SK-N-SH (cell line): ENCODE data around the gene MISFA. TPM values are rescaled to one million over a fixed set of nuclear protein-coding genes. Genes with fewer than 3 reads are reported as not detected.

Source experiments
- CTCF ChIA-PET: fragments of 300-600, 350-600 bp; formaldehyde crosslinking; extraction: SDS; loops from one replicate; lab custom pipeline; 2021; lab: Yijun Ruan, JAX
- POLR2A ChIA-PET: fragments of 350-600 bp; sonication (Branson Sonifier 250); formaldehyde crosslinking; extraction: SDS; loops from one replicate; lab custom pipeline; 2020; ENCODE audit warnings: antibody characterized with exemption, inconsistent platforms; lab: Yijun Ruan, JAX
- DNase-seq: peaks from one replicate; pipeline ENCODE4 v3.0.0; 2012
- H2AFZ ChIP-seq: fragments of 200-600 bp; sonication (generic); 2 replicates; pipeline ENCODE4 v1.8.1; 2016; ENCODE audit warnings: antibody characterized with exemption, mild to moderate bottlenecking, low read depth
- H3F3A ChIP-seq: fragments of 200-600 bp; sonication (generic); replicated peaks from 2 replicates; pipeline ENCODE3; 2016; ENCODE audit warnings: antibody characterized with exemption, mild to moderate bottlenecking; ENCODE audit not compliant: insufficient read depth
- H3K27ac ChIP-seq, 2 experiments: fragments of 200-500 bp in 1 of 2; fragments of 200-600 bp in 1 of 2; sonication (Bioruptor generic) in 1 of 2; sonication (generic), shearing (Covaris generic) in 1 of 2; 2 replicates each; pipeline versions ENCODE4 v1.5.1 to v1.6.1; 2014 to 2016; ENCODE audit warnings: low read depth in 2 of 2, inconsistent platforms in 1 of 2, low read length in 1 of 2, mild to moderate bottlenecking in 1 of 2, mixed read lengths in 1 of 2
- H3K27me3 ChIP-seq: fragments of 200-600 bp; sonication (generic), shearing (Covaris generic); 2 replicates; pipeline ENCODE4 v1.6.1; 2016; ENCODE audit warnings: mixed run types; ENCODE audit not compliant: insufficient read depth
- H3K36me3 ChIP-seq, 2 experiments: fragments of 200-500 bp in 1 of 2; fragments of 200-600 bp in 1 of 2; sonication (Bioruptor generic) in 1 of 2; sonication (generic) in 1 of 2; replicated peaks in 1 of 2; 2 replicates each; pipeline versions ENCODE3 to v1.5.1; 2014 to 2016; ENCODE audit warnings: low read length in 1 of 2, mild to moderate bottlenecking in 1 of 2; ENCODE audit not compliant: insufficient read depth in 2 of 2, control insufficient read depth in 1 of 2
- H3K4me1 ChIP-seq, 2 experiments: fragments of 200-500 bp in 1 of 2; fragments of 200-600 bp in 1 of 2; sonication (Bioruptor generic) in 1 of 2; sonication (generic), shearing (Covaris generic) in 1 of 2; 2 replicates each; pipeline versions ENCODE4 v1.5.1 to v1.6.1; 2014 to 2016; ENCODE audit warnings: low read depth in 1 of 2, low read length in 1 of 2, mixed run types in 1 of 2; ENCODE audit not compliant: insufficient read depth in 2 of 2, control insufficient read depth in 1 of 2
- H3K4me2 ChIP-seq: fragments of 200-600 bp; sonication (generic), shearing (Covaris generic); 2 replicates; pipeline ENCODE4 v1.6.1; 2017; ENCODE audit warnings: mixed run types
- H3K4me3 ChIP-seq, 2 experiments: fragments of 200-500 bp in 1 of 2; fragments of 200-600 bp in 1 of 2; sonication (Bioruptor generic) in 1 of 2; sonication (generic), shearing (Covaris generic) in 1 of 2; 2 replicates each; pipeline versions ENCODE4 v1.5.1 to v1.8.1; 2014 to 2016; ENCODE audit warnings: low read depth in 2 of 2, inconsistent platforms in 1 of 2, low read length in 1 of 2, mild to moderate bottlenecking in 1 of 2, mixed read lengths in 1 of 2, moderate library complexity in 1 of 2
- H3K79me2 ChIP-seq: fragments of 200-600 bp; sonication (generic); 2 replicates; pipeline ENCODE4 v1.8.1; 2017; ENCODE audit warnings: mild to moderate bottlenecking; ENCODE audit not compliant: insufficient read depth
- H3K9ac ChIP-seq: fragments of 200-600 bp; sonication (generic); 2 replicates; pipeline ENCODE4 v1.6.1; 2017; ENCODE audit warnings: mixed run types
- H3K9me2 ChIP-seq: fragments of 200-600 bp; sonication (generic); 2 replicates; pipeline ENCODE4 v1.6.1; 2017; ENCODE audit warnings: mixed run types
- H3K9me3 ChIP-seq: fragments of 200-600 bp; sonication (generic); 2 replicates; pipeline ENCODE4 v1.6.1; 2017; ENCODE audit warnings: mixed run types, mild to moderate bottlenecking, moderate library complexity
- H4K20me1 ChIP-seq: fragments of 200-600 bp; sonication (generic); 2 replicates; pipeline ENCODE4 v1.6.1; 2017; ENCODE audit warnings: mild to moderate bottlenecking, mixed run types; ENCODE audit not compliant: insufficient read depth
- CHD2 ChIP-seq: fragments of 150-350 bp; IDR thresholded peaks from 2 replicates; pipeline ENCODE4 v1.6.1; 2018; ENCODE audit warnings: low read length; ENCODE audit not compliant: partially characterized antibody
- ELF1 ChIP-seq: IDR thresholded peaks from 2 replicates; pipeline ENCODE4 v1.4.0; 2012
- FOSL2 ChIP-seq: IDR thresholded peaks from 2 replicates; pipeline ENCODE4 v1.4.0; 2012; ENCODE audit warnings: low read depth, mild to moderate bottlenecking, moderate library complexity, borderline replicate concordance
- FOXJ3 ChIP-seq: sonication (generic); formaldehyde crosslinking; IDR thresholded peaks from 2 replicates; pipeline ENCODE4 v1.5.1; 2020; ENCODE audit warnings: mild to moderate bottlenecking, missing genetic modification reagents
- IRF3 ChIP-seq: fragments of 150-350 bp; IDR thresholded peaks from 2 replicates; pipeline ENCODE4 v1.6.1; 2016; ENCODE audit warnings: mild to moderate bottlenecking, low read depth, low read length
- MEF2A ChIP-seq: IDR thresholded peaks from 2 replicates; pipeline ENCODE4 v1.4.0; 2012; ENCODE audit warnings: low read depth, borderline replicate concordance
- MXI1 ChIP-seq: IDR thresholded peaks from 2 replicates; pipeline ENCODE4 v1.6.1; 2012; ENCODE audit warnings: mild to moderate bottlenecking, low read depth, low read length, improper control_type of control experiment
- NRF1 ChIP-seq: IDR thresholded peaks from 2 replicates; pipeline ENCODE4 v1.6.1; 2012; ENCODE audit warnings: low read depth, mild to moderate bottlenecking, low read length
- POLR2AphosphoS5 ChIP-seq: IDR thresholded peaks from 2 replicates; pipeline ENCODE4 v1.6.1; 2012; ENCODE audit warnings: low read depth, low read length
- RAD21 ChIP-seq: IDR thresholded peaks from 2 replicates; pipeline ENCODE4 v1.6.1; 2012; ENCODE audit warnings: mild to moderate bottlenecking, low read length
- RCOR1 ChIP-seq: fragments of 150-350 bp; IDR thresholded peaks from 2 replicates; pipeline ENCODE4 v1.6.1; 2017; ENCODE audit warnings: antibody characterized with exemption, low read length
- SIN3A ChIP-seq: IDR thresholded peaks from 2 replicates; pipeline ENCODE4 v1.6.1; 2012; ENCODE audit warnings: low read depth, mild to moderate bottlenecking, low read length, moderate library complexity, borderline replicate concordance
- SMC3 ChIP-seq: IDR thresholded peaks from 2 replicates; pipeline ENCODE4 v1.6.1; 2012; ENCODE audit warnings: low read depth, low read length, improper control_type of control experiment
- TAF1 ChIP-seq: IDR thresholded peaks from 2 replicates; pipeline ENCODE4 v1.6.1; 2012; ENCODE audit warnings: low read depth, mild to moderate bottlenecking, low read length, moderate library complexity, borderline replicate concordance
- TCF12 ChIP-seq: IDR thresholded peaks from 2 replicates; pipeline ENCODE4 v1.4.0; 2012
- YY1 ChIP-seq: IDR thresholded peaks from 2 replicates; pipeline ENCODE4 v1.4.0; 2012; ENCODE audit warnings: low read depth, mild to moderate bottlenecking
- WGBS: methylation state at CpG from one replicate; pipeline ENCODE4 v1.1.6; 2017; ENCODE audit warnings: low lambda C conversion rate; 5-methylcytosine and 5-hydroxymethylcytosine counted together
- polyA plus RNA-seq, 3 experiments: library from polyadenylated mRNA; depleted of rRNA; stranded (reverse); fragments of >200 nt; gene quantifications; 2 replicates each; pipeline ENCODE4 v1.2.3, GENCODE V29; 2012
- TF ChIP-seq, protein P1 (sequence below): fragments of 150-350 bp; IDR thresholded peaks from 2 replicates; pipeline ENCODE4 v1.6.1; 2017; ENCODE audit warnings: antibody characterized with exemption, low read length, low read depth, borderline replicate concordance
- TF ChIP-seq, protein P2 (sequence below): IDR thresholded peaks from 2 replicates; pipeline ENCODE4 v1.4.0; 2012; ENCODE audit warnings: low read depth, borderline replicate concordance
- TF ChIP-seq, protein P3 (sequence below): IDR thresholded peaks from 2 replicates; pipeline ENCODE4 v1.4.0; 2012; ENCODE audit warnings: low read depth

MISFA gene
- polyA plus RNA-seq, 1 of the 3 experiments (the other 2 are of a cell fraction): 2.4 TPM

GRCh38 chr11:18633256-18634139 is 33.9 kb downstream of the MISFA start:
- Histone ChIP-seq H3K4me3 (peak overlapping the region; percentile 85 to 98), H2AFZ (peak overlapping the region; percentile 64), H4K20me1 (peaks cover 37% of the 10 kb centered on the region), H3K79me2 (peaks cover 56% of the 10 kb centered on the region), H3F3A (no peaks in the 10 kb centered on the region), H3K4me2 (peak overlapping the region; percentile 84), H3K36me3 (no peaks in the 10 kb centered on the region), H3K27ac (peak overlapping the region; percentile 69 to 93), H3K9ac (peak overlapping the region; percentile 91)
- POLR2A ChIA-PET: interaction anchor here (0.7 to 1.7 kb wide), 6 partner anchors 31 to 107 kb away, joined by 3 to 8 read pairs (median 4); partner anchors contain the start of genes TSG101 and UEVLD
- CTCF ChIA-PET: interaction anchor here (1.0 to 3.8 kb wide), 5 partner anchors 10 to 142 kb away, joined by 3 to 14 read pairs (median 3); no protein-coding TSS in a partner anchor
- DNase-seq: peak; percentile 54
- peak; percentile 67 for TF ChIP-seq TCF12
- TF ChIP-seq IRF3: no peak
- peak; percentile 48; the same call in 1 of the 2 replicates for TF ChIP-seq MXI1
- no peak for TF ChIP-seq MEF2A
- TF ChIP-seq YY1: 0 out of 2 replicates have a peak, but pooled peaks have one; percentile 14
- TF ChIP-seq, all 33 proteins: peak for 3
- 2% methylated on average over 31 of the region's 31 CpGs for WGBS
- Histone ChIP-seq H3K9me3 (no peaks in the 10 kb centered on the region), H3K4me1 (peaks cover 8 to 9% of the 10 kb centered on the region in 2 experiments; a peak in 3 of 4 replicates), H3K9me2 (no peaks in the 10 kb centered on the region), H3K27me3 (no peaks in the 10 kb centered on the region)

DNA sequence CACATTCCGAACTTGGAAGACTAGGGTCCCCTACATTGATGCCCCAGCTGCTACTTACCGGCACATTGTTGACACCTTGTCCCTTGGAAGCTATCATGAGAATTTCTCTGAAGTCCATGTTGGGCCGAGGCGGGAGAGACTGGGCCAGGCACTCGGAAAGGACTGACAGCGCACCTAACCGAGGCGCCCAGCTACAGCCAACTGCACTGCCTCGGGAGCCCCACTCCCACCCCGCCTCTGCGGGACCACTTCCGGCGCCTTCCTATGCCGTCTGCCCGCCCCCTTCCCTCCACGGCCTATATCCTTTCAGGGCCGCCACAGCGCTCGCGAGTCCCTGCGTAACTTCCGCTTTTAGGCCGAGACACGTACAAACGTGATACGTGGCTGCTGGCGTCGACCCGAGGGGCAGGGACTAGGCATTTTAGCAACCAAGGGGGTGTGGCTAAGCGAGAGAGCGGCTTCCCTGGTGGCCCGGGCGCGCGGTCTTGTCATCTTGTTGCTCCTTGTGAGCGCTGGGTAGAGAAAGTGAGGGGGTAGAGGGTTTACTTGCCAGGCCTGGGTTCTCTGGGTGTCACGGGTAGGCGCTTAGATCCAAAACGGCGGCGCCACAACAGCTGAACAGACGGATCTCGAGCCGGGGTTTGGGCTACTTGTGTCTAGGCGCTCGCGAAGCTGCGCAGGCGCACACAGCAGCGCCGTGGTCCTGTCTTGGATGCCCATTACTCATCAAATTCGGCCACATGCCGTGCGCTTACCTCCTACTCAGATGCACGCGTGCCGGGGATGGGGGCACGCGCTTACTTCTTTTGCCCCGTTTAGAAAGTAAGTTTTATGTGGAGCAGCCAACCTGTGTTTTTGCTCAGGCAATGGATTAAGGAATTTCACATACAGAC is 34.8 kb downstream of the MISFA start, which contains the start of gene SPTY2D1:
Gene SPTY2D1 (minus strand): TSS at position 203 of the 893 bp plus-strand sequence. CDS start 85 bp downstream, at position 118.
- H3F3A ChIP-seq: no peaks in the 10 kb centered on the region
- H3K9ac ChIP-seq: peak within 1 kb of the TSS; percentile 91
- no peaks in the 10 kb centered on the region for H3K27me3 ChIP-seq
- H3K36me3 ChIP-seq: no peaks in the 10 kb centered on the region
- ChIA-PET CTCF (interaction anchor here (1.0 to 3.8 kb wide), 2 partner anchors 44 to 88 kb away, joined by 3 to 14 read pairs; no protein-coding TSS in a partner anchor), POLR2A (interaction anchor here (1.0 to 1.7 kb wide), 6 partner anchors 32 to 108 kb away, joined by 3 to 8 read pairs (median 4); partner anchors contain the start of genes TSG101 and UEVLD)
- DNase-seq: peak; percentile 91
- peak within 1 kb of the TSS; percentile 84 for H3K4me2 ChIP-seq
- under 1% methylated on average over 24 of the region's 60 CpGs for WGBS
- H4K20me1 ChIP-seq: peaks cover 28% of the 10 kb centered on the region
- peak within 1 kb of the TSS; percentile 91 to 93 for H3K27ac ChIP-seq
- peaks cover 8 to 9% of the 10 kb centered on the region in 2 experiments; a peak in 3 of 4 replicates for H3K4me1 ChIP-seq
- peak within 1 kb of the TSS; percentile 85 to 98 for H3K4me3 ChIP-seq
- peaks cover 48% of the 10 kb centered on the region for H3K79me2 ChIP-seq
- H3K9me2 ChIP-seq: no peaks in the 10 kb centered on the region
- no peaks in the 10 kb centered on the region for H3K9me3 ChIP-seq
- peak within 1 kb of the TSS; percentile 82 for H2AFZ ChIP-seq
- TF ChIP-seq, protein P1, sequence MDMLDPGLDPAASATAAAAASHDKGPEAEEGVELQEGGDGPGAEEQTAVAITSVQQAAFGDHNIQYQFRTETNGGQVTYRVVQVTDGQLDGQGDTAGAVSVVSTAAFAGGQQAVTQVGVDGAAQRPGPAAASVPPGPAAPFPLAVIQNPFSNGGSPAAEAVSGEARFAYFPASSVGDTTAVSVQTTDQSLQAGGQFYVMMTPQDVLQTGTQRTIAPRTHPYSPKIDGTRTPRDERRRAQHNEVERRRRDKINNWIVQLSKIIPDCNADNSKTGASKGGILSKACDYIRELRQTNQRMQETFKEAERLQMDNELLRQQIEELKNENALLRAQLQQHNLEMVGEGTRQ: no peak
- TF ChIP-seq FOXJ3 (CRISPR knock-in tag) (no peak), YY1 (0 out of 2 replicates have a peak, but pooled peaks have one; percentile 26), NRF1 (peak; percentile 79), ELF1 (peak; percentile 90), RCOR1 (0 out of 2 replicates have a peak, but pooled peaks have one; percentile 45), TAF1 (peak; percentile 77; the same call in 1 of the 2 replicates), MEF2A (no peak), SIN3A (peak; percentile 51; the same call in 1 of the 2 replicates), POLR2AphosphoS5 (peak; percentile 97), FOSL2 (no peak), SMC3 (no peak), CHD2 (peak; percentile 98), RAD21 (no peak)
- TF ChIP-seq, protein P2, sequence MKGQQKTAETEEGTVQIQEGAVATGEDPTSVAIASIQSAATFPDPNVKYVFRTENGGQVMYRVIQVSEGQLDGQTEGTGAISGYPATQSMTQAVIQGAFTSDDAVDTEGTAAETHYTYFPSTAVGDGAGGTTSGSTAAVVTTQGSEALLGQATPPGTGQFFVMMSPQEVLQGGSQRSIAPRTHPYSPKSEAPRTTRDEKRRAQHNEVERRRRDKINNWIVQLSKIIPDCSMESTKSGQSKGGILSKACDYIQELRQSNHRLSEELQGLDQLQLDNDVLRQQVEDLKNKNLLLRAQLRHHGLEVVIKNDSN: no peak
- TF ChIP-seq, protein P3, sequence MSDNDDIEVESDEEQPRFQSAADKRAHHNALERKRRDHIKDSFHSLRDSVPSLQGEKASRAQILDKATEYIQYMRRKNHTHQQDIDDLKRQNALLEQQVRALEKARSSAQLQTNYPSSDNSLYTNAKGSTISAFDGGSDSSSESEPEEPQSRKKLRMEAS: peak; percentile 98
